HG02610 (cell line): ENCODE results near the gene HELZ2.

ENCODE experiments used
- ATAC-seq: cut with Tn5 transposase; IDR thresholded peaks from one replicate; pipeline ENCODE4 v1.9.1; 2021; ENCODE audit warnings: mild to moderate bottlenecking, moderate library complexity; ENCODE audit not compliant: unreplicated experiment

HELZ2 gene

DNA sequence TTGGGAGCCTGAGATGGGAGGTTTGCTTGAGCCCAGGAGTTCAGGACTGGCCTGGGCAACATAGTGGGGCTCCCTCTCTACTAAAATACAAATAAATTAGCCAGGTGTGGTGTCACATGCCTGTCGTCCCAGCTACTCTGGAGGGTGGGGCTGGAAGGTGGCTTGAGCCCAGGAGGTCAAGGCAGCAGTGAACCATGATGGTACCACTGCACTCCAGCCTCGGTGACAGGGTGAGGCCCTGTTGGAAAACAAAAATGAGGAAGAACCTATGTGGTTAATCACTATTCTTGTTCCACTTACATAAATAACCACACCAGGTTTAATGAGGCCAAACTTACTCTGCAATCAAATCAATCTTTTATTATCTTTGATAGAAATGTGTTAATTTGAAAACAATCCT, 48.1 kb downstream of the HELZ2 start:
- no peak for ATAC-seq

GRCh38 chr20:63525185-63525584, 48.9 kb downstream of the HELZ2 start:
- no peak for ATAC-seq
